ENCODE results near the gene CLC.
"Not testable (repeated sequence)": the region's sequence is repeated elsewhere in the genome, so short reads cannot be mapped to it uniquely, and the experiment has no call there.

CLC gene

GRCh38 chr19:39728040-39728439 is 9.8 kb downstream of the CLC start:
- no peak for DNase-seq

- DNase-seq, result no peak
Observed at GRCh38 chr19:39727070-39727800, 10.6 kb downstream of the CLC start.

- no peak for DNase-seq
Observed at GRCh38 chr19:39725995-39726394, 11.8 kb downstream of the CLC start.

GRCh38 chr19:39720144-39720543 is 17.7 kb downstream of the CLC start:
- DNase-seq, result not testable (repeated sequence)

GRCh38 chr19:39710333-39710890 is 27.4 kb downstream of the CLC start:
- no peak for DNase-seq

GRCh38 chr19:39709026-39709872 is 28.6 kb downstream of the CLC start:
- no peak for DNase-seq

- no peak for DNase-seq
Observed at GRCh38 chr19:39708594-39708993, 29.2 kb downstream of the CLC start.

- no peak for DNase-seq
Observed at GRCh38 chr19:39705578-39706188, 32.1 kb downstream of the CLC start.

- no peak for DNase-seq
Observed at GRCh38 chr19:39704181-39705044, 33.4 kb downstream of the CLC start, which contains the start of gene LGALS14. TSS of gene LGALS14 (plus strand) at chr19:39704481. CDS start at chr19:39704529, 48 bp downstream.

GRCh38 chr19:39701291-39701690 is 36.5 kb downstream of the CLC start:
- no peak for DNase-seq

- no peak for DNase-seq
Observed at GRCh38 chr19:39698535-39698934, 39.3 kb downstream of the CLC start.

GRCh38 chr19:39696387-39696786 is 41.4 kb downstream of the CLC start:
- no peak for DNase-seq

GRCh38 chr19:39695759-39696158 is 42.1 kb downstream of the CLC start:
- no peak for DNase-seq

GRCh38 chr19:39692822-39693221 is 45.0 kb downstream of the CLC start:
- DNase-seq, result no peak

- DNase-seq, result no peak
Observed at GRCh38 chr19:39692166-39692565, 45.7 kb downstream of the CLC start.

- DNase-seq, result not testable (repeated sequence)
Observed at GRCh38 chr19:39688637-39689036, 49.2 kb downstream of the CLC start.

- DNase-seq, result no peak
Observed at GRCh38 chr19:39686739-39687138, 51.1 kb downstream of the CLC start.

GRCh38 chr19:39684267-39684666 is 53.6 kb downstream of the CLC start:
- DNase-seq, result no peak

GRCh38 chr19:39681416-39681815 is 56.4 kb downstream of the CLC start:
- DNase-seq, result no peak

All from NCI-H1436 (cell line).